Ovary (tissue), 3 donors: Measurements from ENCODE around the gene INPP4A.

ENCODE experiments used
- EP300 ChIP-seq: sonication (generic); formaldehyde crosslinking; IDR thresholded peaks from one replicate; pipeline ENCODE4 v1.6.1; 2017; ENCODE audit warnings: antibody characterized with exemption
- TF ChIP-seq, protein P1 (sequence below), 3 donors: fragments of 450-650 bp in 2 of 3; fragments of 200-600 bp in 1 of 3; IDR thresholded peaks; one replicate each; pipeline versions ENCODE4 v1.5.1 to v1.8.0; 2016 to 2022; ENCODE audit warnings: antibody characterized with exemption in 3 of 3, mild to moderate bottlenecking in 1 of 3
- donor health status: DM: no; HTN: no; CAD: no.

DNA sequence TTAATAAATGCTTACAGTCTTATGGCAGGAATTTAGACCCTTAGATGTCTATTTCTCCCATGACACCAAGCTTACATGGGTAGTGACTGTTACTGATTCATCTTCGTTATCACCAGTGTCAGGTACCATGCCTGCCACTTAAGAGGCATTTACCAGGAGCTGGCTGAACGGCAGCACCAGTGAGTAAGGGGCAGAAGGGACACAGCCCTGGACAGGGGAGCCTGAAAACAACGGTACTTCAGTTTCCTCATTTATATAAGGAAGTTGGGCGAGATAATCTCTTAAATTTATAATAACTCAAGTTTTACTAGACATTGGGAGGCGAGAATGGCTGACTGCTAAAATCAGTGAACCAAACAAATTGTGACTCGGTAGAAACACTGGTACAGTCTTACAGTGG, 162.4 kb downstream of the INPP4A start:
- TF ChIP-seq EP300, result no peak
- TF ChIP-seq, protein P1, sequence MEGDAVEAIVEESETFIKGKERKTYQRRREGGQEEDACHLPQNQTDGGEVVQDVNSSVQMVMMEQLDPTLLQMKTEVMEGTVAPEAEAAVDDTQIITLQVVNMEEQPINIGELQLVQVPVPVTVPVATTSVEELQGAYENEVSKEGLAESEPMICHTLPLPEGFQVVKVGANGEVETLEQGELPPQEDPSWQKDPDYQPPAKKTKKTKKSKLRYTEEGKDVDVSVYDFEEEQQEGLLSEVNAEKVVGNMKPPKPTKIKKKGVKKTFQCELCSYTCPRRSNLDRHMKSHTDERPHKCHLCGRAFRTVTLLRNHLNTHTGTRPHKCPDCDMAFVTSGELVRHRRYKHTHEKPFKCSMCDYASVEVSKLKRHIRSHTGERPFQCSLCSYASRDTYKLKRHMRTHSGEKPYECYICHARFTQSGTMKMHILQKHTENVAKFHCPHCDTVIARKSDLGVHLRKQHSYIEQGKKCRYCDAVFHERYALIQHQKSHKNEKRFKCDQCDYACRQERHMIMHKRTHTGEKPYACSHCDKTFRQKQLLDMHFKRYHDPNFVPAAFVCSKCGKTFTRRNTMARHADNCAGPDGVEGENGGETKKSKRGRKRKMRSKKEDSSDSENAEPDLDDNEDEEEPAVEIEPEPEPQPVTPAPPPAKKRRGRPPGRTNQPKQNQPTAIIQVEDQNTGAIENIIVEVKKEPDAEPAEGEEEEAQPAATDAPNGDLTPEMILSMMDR (IDR thresholded peaks at IDR 0.05), result no peak
